ENCODE measurements around the gene PCDHGA10.
"Not testable (repeated sequence)": the region's sequence is repeated elsewhere in the genome, so short reads cannot be mapped to it uniquely, and the experiment has no call there.

The PCDHGA10 gene
- total RNA-seq, result 0 to 0.91 (median 0.19) reads per million in 4 experiments

DNA sequence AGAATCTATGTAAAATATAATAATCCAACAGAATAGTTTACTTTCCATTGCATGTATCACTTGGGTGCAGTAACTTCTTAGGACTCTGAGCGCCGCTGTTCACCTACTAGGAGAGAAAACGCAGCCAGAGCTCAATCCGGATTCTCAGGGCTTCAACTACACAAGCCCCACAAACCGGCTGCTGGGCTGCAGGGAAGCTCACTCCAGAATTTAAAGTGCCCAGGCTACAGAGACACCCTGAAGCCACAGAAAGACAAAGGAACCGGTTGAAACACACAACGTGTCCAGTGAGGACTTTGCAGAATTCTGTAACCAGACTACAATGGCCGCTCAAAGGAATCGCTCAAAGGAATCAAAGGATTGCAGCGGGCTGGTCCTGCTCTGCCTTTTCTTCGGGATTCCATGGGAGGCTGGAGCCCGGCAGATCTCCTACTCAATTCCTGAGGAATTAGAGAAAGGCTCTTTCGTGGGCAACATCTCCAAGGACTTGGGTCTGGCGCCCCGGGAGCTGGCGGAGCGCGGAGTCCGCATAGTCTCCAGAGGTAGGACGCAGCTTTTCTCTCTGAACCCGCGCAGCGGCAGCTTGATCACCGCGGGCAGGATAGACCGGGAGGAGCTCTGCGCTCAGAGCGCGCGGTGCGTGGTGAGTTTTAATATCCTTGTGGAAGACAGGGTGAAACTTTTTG is at the start of gene PCDHGA10:
TSS of gene PCDHGA10 (plus strand) at position 134 of the 686 bp plus-strand sequence. CDS start at position 323, 189 bp downstream.
- DNase-seq, result peak; percentile 19

DNA sequence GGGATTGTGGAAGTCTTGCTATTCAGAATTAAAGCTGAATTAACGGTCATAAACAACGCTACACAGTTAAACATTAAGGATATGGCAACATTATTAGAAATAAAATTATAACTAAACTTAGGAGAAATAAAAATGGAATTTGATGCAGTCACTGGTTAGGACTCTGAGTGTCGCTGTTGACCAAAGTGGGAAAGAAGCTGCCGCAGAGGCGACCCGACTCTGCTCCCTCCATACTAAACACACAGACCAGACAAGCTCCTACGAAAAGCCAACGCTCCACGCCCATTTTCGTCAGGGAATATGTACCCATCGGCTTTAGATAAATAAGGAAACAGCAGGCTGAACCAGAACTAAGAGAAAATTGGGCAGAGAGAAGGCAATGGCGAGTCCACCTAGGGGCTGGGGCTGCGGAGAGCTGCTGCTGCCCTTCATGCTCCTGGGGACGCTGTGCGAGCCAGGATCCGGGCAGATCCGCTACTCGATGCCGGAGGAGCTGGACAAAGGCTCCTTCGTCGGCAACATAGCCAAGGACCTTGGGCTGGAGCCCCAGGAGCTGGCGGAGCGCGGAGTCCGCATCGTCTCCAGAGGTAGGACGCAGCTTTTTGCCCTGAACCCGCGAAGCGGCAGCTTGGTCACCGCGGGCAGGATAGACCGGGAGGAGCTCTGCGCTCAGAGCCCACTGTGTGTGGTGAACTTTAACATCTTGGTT is 48.7 kb upstream of the PCDHGA10 start, which contains the start of gene PCDHGA5:
TSS of gene PCDHGA5 (plus strand) at position 211 of the 709 bp plus-strand sequence. CDS start at position 380, 169 bp downstream.
- no peak for DNase-seq

DNA sequence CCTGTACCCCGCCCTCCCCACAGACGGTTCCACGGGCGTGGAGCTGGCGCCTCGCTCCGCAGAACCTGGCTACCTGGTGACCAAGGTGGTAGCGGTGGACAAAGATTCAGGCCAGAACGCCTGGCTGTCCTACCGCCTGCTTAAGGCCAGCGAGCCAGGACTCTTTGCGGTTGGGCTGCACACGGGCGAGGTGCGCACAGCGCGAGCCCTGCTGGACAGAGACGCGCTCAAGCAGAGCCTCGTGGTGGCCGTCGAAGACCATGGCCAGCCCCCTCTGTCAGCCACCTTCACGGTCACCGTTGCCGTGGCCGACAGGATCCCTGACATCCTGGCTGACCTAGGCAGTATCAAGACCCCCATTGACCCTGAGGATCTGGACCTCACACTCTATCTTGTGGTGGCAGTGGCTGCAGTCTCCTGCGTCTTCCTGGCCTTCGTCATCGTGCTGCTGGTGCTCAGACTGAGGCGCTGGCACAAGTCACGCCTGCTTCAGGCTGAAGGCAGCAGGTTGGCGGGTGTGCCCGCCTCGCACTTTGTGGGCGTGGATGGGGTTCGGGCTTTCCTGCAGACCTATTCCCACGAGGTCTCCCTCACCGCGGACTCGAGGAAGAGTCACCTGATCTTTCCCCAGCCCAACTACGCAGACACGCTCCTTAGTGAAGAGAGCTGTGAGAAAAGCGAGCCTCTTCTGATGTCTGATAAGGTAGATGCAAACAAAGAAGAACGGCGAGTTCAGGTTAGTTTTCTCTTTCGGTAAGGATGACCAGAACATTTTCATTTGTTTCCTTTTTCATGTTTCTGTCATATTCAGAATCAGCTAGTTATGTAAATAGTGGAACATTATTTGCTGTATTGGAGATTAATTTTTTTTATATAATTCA is 46.5 kb upstream of the PCDHGA10 start:
- DNase-seq, result no peak

DNA sequence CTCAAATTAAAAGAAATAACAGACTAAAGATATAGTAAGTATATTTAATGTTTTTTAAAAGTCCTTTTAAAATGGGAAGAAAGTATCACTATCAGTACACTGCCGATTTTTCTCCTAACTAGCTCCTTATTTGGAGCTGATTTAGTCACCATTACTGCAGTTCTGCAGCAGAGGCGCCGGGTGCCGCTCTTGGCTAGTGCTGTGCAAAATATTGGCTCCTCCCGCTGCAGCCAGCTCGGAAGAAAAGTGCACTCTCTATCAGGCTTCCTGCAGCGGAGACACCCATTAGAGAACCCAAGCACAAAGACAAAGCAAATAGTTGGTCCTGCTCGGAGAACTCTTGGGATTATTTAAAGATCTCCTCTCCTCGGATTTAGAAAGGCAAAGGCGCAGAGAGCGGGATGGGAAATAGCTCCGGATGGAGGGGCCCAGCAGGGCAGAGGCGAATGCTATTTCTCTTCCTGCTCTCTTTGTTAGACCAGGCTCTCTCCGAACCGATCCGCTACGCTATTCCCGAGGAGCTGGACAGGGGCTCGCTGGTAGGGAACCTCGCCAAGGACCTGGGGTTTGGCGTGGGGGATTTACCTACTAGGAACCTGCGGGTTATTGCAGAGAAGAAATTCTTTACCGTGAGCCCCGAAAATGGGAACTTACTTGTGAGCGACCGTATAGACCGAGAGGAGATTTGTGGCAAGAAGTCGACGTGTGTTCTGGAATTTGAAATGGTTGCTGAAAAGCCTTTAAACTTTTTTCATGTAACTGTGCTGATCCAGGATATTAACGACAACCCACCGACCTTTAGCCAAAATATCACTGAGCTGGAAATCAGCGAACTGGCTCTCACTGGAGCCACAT is 42.6 kb upstream of the PCDHGA10 start, which contains the start of gene PCDHGB3:
TSS of gene PCDHGB3 (plus strand) at position 249 of the 855 bp plus-strand sequence. CDS start at position 402, 153 bp downstream.
- DNase-seq, result no peak

DNA sequence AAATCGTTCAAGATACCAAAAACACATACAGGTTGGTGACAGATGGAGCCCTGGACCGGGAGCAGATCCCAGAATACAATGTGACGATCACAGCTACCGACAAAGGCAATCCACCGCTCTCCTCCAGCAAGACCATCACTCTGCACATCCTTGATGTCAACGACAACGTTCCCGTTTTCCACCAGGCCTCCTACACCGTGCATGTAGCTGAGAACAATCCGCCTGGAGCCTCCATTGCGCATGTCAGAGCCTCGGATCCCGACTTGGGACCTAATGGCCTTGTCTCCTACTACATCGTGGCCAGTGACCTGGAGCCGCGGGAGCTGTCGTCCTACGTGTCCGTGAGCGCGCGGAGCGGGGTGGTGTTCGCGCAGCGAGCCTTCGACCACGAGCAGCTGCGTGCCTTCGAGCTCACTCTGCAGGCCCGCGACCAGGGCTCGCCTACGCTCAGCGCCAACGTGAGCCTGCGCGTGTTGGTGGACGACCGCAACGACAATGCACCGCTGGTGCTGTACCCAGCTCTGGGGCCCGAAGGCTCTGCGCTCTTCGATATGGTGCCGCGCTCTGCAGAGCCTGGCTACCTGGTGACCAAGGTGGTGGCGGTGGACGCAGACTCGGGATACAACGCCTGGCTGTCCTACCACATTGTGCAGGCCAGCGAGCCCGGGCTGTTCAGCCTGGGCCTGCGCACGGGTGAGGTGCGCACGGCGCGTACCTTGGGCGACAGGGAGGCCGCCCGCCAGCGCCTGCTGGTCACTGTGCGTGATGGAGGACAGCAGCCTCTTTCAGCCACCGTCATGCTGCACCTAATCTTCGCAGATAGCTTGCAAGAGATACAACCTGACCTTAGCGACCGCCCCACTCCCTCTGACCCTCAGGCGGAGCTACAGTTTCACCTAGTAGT is 41.0 kb upstream of the PCDHGA10 start:
- DNase-seq, result no peak

DNA sequence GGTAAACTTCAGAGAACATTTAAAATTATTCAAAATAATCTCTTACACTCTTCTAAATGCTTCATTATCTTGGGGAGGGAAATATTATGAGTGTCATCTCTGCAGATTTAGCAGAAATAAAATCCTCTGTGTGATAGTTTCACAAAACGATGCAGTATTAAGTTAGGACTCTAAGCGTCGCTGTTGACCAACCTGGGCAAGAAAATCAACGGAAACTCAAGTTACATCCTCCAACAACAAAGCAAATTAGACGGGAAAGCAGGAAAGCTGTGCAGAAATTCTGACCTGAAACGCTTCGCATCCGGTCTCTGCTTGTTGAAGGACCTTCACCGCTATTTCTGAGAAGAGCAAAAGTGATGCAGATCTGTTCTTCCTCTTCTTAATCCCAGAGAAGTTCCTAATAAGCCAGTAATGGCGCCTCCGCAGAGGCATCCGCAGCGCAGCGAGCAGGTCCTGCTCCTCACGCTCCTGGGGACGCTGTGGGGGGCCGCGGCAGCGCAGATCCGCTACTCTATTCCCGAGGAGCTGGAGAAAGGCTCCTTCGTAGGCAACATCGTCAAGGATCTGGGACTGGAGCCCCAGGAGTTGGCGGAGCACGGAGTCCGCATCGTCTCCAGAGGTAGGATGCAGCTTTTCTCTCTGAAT is 39.0 kb upstream of the PCDHGA10 start, which contains the start of gene PCDHGA6:
TSS of gene PCDHGA6 (plus strand) at position 219 of the 645 bp plus-strand sequence. CDS start at position 412, 193 bp downstream.
- no peak for DNase-seq

DNA sequence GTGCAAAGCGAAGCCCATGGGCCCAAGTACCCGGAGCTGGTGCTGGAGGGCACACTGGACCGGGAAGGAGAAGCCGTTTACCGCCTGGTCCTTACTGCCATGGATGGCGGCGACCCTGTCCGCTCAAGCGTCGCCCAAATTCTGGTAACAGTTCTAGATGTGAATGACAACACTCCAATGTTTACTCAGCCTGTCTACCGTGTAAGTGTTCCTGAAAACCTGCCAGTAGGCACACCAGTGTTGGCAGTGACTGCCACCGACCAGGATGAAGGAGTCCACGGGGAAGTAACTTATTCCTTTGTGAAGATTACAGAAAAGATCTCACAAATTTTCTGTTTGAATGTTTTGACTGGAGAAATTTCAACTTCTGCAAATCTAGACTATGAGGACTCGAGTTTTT is 38.2 kb upstream of the PCDHGA10 start:
- no peak for DNase-seq

DNA sequence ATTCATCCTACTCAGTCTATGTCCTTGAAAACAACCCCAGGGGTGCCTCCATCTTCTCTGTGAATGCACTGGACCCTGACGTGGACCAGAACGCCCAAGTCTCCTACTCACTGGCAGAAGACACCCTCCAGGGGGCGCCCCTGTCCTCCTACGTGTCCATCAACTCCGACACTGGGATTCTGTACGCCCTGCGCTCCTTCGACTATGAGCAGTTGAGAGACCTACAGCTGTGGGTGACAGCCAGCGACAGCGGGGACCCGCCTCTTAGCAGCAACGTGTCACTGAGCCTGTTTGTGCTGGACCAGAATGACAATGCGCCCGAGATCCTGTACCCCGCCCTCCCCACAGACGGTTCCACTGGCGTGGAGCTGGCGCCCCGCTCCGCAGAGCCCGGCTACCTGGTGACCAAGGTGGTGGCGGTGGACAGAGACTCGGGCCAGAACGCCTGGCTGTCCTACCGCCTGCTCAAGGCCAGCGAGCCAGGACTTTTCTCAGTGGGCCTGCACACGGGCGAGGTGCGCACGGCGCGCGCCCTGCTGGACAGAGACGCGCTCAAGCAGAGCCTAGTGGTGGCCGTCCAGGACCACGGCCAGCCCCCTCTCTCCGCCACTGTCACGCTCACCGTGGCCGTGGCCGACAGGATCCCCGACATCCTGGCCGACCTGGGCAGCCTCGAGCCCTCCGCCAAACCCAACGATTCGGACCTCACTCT is 37.2 kb upstream of the PCDHGA10 start:
- not testable (repeated sequence) for DNase-seq

DNA sequence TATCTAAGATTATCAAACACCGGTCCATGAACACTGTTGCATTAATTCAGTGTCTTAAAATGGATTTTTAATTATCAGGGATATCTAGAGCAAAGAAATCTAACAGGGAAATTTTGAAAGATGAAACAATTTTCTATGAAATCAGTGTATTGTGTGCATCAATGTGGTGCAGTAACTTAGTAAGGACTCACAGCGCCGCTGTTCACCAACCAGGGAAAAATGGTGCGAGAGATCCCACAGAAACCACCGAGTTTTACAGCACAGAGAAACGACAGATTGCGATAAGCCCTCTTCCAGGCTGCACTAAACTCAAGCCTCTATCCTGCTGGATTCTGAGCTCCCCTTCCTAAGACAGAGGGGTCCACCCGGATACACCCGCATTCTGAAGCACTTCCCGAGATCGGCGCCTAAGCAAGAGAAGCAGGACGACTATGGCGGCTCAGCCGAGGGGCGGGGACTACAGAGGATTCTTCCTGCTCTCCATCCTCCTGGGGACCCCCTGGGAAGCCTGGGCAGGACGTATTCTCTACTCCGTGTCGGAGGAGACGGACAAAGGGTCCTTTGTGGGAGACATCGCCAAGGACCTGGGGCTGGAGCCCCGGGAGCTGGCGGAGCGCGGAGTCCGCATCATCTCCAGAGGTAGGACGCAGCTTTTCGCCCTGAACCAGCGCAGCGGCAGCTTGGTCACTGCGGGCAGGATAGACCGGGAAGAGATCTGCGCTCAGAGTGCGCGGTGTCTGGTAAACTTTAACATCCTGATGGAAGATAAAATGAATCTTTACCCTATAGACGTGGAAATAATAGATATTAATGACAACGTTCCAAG is 30.1 kb upstream of the PCDHGA10 start, which contains the start of gene PCDHGA7:
TSS of gene PCDHGA7 (plus strand) at position 274 of the 826 bp plus-strand sequence. CDS start at position 432, 158 bp downstream.
- DNase-seq, result no peak

DNA sequence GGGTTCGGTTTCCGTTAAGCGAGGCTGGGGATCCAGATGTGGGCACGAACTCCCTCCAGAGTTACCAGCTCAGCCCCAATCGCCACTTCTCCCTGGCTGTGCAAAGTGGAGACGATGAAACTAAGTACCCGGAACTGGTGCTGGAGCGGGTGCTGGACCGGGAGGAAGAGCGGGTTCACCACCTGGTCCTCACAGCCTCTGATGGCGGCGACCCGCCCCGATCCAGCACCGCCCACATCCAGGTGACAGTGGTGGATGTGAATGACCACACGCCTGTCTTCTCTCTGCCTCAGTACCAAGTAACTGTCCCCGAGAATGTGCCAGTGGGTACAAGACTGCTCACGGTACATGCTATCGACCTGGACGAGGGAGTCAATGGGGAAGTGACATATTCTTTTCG is 29.4 kb upstream of the PCDHGA10 start:
- DNase-seq, result no peak

DNA sequence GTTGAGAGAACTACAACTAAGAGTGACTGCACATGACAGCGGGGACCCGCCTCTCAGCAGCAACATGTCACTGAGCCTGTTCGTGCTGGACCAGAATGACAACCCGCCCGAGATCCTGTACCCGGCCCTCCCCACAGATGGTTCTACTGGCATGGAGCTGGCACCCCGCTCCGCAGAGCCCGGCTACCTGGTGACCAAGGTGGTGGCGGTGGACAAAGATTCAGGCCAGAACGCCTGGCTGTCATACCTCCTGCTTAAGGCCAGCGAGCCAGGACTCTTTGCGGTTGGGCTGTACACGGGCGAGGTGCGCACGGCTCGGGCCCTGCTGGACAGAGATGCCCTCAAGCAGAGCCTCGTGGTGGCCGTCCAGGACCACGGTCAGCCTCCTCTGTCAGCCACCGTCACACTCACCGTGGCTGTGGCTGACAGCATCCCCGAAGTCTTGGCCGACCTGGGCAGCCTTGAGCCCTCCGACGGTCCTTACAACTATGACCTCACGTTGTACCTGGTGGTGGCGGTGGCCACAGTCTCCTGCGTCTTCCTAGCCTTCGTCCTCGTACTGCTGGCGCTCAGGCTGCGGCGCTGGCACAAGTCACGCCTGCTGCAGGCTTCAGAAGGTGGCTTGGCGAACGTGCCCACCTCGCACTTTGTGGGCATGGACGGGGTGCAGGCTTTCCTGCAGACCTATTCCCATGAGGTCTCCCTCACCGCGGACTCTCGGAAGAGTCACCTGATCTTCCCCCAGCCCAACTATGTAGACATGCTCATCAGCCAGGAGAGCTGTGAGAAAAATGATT is 28.1 kb upstream of the PCDHGA10 start:
- DNase-seq, result no peak

DNA sequence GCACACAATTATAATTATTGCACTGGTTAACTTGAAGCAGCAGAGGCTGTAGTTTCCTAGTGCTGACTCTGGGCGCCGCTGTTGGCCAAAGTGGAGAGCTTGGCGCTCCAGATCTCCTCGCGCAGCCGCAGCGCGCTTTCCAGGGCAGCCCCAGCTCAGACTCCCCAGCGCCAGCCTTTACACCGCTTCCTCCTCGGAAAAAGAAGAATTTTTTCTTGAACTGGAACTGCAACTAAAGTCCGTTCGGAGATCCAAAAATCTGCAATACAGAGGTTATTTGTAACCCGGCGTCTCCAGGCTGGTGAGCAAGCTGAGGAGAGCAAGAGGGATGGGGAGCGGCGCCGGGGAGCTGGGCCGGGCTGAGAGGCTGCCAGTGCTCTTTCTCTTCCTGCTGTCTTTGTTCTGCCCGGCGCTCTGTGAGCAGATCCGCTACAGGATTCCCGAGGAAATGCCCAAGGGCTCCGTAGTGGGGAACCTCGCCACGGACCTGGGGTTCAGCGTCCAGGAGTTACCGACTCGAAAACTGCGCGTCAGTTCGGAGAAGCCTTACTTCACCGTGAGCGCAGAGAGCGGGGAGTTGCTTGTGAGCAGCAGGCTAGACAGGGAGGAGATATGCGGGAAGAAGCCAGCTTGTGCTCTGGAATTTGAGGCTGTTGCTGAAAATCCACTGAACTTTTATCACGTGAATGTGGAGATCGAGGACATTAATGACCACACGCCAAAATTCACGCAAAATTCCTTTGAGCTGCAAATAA is 25.1 kb upstream of the PCDHGA10 start, which contains the start of gene PCDHGB4:
TSS of gene PCDHGB4 (plus strand) at position 142 of the 755 bp plus-strand sequence. CDS start at position 329, 187 bp downstream.
- DNase-seq, result not testable (repeated sequence)

DNA sequence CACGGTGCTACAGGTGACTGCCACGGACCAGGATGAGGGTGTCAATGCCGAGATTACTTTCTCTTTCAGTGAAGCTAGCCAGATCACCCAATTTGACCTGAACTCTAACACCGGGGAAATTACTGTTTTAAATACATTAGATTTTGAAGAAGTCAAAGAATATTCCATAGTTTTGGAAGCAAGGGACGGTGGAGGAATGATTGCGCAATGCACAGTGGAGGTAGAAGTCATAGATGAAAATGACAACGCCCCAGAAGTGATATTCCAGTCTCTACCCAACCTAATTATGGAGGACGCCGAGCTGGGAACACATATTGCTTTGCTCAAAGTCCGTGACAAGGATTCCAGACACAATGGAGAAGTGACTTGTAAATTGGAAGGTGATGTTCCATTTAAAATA is 24.1 kb upstream of the PCDHGA10 start:
- DNase-seq, result no peak

DNA sequence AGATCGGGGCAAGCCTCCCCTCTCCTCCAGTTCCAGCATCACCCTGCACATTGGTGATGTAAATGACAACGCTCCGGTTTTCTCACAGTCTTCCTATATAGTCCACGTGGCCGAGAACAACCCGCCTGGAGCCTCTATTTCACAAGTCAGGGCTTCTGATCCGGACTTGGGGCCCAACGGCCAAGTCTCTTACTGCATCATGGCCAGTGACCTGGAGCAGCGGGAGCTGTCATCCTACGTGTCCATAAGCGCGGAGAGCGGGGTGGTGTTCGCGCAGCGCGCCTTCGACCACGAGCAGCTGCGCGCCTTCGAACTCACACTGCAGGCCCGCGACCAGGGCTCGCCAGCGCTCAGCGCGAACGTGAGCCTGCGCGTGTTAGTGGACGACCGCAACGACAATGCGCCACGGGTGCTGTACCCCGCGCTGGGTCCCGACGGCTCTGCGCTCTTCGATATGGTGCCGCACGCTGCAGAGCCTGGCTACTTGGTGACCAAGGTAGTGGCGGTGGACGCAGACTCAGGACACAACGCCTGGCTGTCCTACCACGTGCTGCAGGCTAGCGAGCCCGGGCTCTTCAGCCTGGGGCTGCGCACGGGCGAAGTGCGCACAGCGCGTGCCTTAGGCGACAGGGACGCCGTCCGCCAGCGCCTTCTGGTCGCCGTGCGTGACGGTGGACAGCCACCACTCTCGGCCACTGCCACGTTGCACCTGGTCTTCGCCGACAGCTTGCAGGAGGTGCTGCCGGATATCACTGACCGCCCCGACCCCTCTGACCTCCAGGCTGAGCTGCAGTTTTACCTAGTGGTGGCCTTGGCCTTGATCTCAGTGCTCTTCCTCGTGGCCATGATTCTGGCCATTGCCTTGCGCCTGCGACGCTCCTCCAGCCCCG is 23.4 kb upstream of the PCDHGA10 start:
- no peak for DNase-seq

DNA sequence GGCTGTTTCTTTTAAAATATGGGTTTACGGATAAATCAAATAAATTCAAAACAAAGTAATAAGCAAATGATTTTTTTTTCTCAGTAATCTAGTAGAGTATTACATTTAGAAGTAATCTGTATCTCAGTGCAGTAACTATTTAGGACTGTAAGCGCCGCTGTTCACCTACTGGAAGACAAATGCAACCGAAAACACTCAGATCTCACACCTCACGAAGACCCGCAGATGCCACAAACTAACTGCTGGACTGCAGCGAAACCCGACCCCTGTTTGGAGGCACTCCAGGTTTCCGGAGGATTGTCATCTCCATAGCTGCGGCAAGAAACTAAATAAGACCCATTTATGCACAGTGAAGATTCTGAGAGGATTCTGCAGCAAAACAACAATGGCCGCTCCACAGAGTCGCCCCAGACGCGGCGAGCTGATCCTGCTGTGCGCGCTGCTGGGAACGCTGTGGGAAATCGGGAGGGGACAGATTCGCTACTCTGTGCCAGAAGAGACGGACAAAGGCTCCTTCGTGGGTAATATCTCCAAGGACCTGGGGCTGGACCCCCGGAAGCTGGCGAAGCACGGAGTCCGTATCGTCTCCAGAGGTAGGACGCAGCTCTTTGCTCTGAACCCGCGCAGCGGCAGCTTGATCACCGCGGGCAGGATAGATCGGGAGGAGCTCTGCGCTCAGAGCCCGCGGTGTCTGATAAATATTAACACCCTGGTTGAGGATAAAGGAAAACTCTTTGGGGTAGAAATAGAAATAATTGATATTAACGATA is 20.2 kb upstream of the PCDHGA10 start, which contains the start of gene PCDHGA8:
TSS of gene PCDHGA8 (plus strand) at position 205 of the 770 bp plus-strand sequence. CDS start at position 386, 181 bp downstream.
- no peak for DNase-seq
